ENCODE data around the gene C6orf89.

DNA sequence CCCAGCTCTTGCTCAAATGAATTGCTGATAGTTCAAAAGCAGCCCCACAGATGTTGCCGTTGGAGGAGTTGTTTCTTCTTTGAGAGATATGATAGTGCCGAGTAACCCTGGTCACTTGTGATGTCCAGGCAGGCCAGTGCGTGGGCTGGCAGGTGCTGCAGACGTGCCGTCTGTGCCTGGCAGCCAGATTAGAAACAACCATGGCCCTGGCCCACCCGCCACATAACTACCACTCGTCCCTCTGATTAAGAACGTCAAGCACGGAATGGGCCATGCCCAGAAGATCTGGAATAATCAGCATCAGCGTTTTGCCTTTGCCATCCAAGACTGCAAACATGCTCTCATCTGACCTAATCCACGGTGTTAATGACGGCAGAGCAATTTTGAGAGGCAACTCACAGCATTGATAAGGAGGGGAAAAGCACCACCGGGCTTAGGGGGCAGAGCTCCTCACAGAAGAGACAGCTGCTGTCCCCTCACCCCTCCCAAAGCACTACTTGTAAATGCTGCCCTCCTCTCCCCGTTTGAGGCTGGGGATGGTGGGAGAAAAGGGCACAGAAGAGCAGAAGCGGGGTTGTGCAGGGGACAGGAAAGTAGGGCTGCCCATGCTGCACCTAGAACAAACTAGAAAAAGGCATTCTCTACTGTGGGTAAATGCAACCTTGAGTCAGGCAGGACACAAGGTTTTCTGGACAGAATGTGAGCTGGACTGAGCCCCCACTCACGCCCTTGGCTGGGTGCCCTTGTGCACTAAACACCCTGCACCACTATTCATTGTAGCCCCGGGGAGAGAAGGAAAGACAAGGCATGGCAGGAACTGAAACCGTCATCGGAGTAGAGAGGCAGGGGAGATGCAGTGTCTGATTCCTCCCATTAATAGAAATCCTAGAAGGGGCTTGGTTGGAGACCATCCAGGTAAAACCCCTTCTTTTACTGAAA is 41.3 kb upstream of the C6orf89 start:
- TF ChIP-seq, protein P1, sequence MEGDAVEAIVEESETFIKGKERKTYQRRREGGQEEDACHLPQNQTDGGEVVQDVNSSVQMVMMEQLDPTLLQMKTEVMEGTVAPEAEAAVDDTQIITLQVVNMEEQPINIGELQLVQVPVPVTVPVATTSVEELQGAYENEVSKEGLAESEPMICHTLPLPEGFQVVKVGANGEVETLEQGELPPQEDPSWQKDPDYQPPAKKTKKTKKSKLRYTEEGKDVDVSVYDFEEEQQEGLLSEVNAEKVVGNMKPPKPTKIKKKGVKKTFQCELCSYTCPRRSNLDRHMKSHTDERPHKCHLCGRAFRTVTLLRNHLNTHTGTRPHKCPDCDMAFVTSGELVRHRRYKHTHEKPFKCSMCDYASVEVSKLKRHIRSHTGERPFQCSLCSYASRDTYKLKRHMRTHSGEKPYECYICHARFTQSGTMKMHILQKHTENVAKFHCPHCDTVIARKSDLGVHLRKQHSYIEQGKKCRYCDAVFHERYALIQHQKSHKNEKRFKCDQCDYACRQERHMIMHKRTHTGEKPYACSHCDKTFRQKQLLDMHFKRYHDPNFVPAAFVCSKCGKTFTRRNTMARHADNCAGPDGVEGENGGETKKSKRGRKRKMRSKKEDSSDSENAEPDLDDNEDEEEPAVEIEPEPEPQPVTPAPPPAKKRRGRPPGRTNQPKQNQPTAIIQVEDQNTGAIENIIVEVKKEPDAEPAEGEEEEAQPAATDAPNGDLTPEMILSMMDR (IDR thresholded peaks at IDR 0.05) = no peak
- no peak for TF ChIP-seq POLR2AphosphoS5 (IDR thresholded peaks at IDR 0.05; ENCODE audit: insufficient read depth in 1 of 2, low read depth in 1 of 2)

Data from vagina (tissue), 2 donors.